IPS-15b (cell line): ENCODE measurements around the gene SEMA3C.

Source experiments
- H3K27me3 ChIP-seq: one replicate; pipeline ENCODE4 v1.6.1; 2013; ENCODE audit warnings: low read length; ENCODE audit not compliant: control insufficient read depth, insufficient read depth
- H3K36me3 ChIP-seq: one replicate; pipeline ENCODE4 v1.6.1; 2013; ENCODE audit warnings: low read length; ENCODE audit not compliant: control insufficient read depth, insufficient read depth
- H3K4me1 ChIP-seq: one replicate; pipeline ENCODE4 v1.6.1; 2013; ENCODE audit warnings: mild to moderate bottlenecking, low read length; ENCODE audit not compliant: control insufficient read depth, insufficient read depth
- H3K4me3 ChIP-seq: one replicate; pipeline ENCODE4 v1.5.1; 2013; ENCODE audit warnings: low read depth, low read length
- H3K9ac ChIP-seq: one replicate; pipeline ENCODE4 v1.6.1; 2013; ENCODE audit warnings: low read depth, mild to moderate bottlenecking, low read length
- H3K9me3 ChIP-seq: one replicate; pipeline ENCODE4 v1.6.1; 2013; ENCODE audit warnings: mild to moderate bottlenecking, low read length; ENCODE audit not compliant: control insufficient read depth, insufficient read depth

SEMA3C gene

GRCh38 chr7:80918909-80919721, at the start of gene SEMA3C:
TSS of gene SEMA3C (minus strand) at chr7:80919051. CDS start at chr7:80916781, 2,270 bp downstream.
- no peaks in the 10 kb centered on the region for H3K36me3 ChIP-seq
- peaks cover 17% of the 10 kb centered on the region for H3K27me3 ChIP-seq
- H3K9ac ChIP-seq = no peak within 1 kb of the TSS
- H3K4me3 ChIP-seq = peak within 1 kb of the TSS; percentile 49
- no peaks in the 10 kb centered on the region for H3K9me3 ChIP-seq
- H3K4me1 ChIP-seq = peaks cover 4% of the 10 kb centered on the region

- no peak overlapping the region for H3K9ac ChIP-seq
- no peaks in the 10 kb centered on the region for H3K9me3 ChIP-seq
- H3K36me3 ChIP-seq = no peaks in the 10 kb centered on the region
Measured at GRCh38 chr7:80968606-80969005, 49.8 kb upstream of the SEMA3C start.

GRCh38 chr7:80967917-80968297, 49.1 kb upstream of the SEMA3C start:
- Histone ChIP-seq H3K9me3 (no peaks in the 10 kb centered on the region), H3K4me1 (no peaks in the 10 kb centered on the region), H3K4me3 (no peak overlapping the region), H3K36me3 (no peaks in the 10 kb centered on the region), H3K27me3 (no peaks in the 10 kb centered on the region), H3K9ac (no peak overlapping the region)

More at GRCh38 chr7:80968606-80969005, 49.8 kb upstream of the SEMA3C start:
- Histone ChIP-seq H3K4me1 (no peaks in the 10 kb centered on the region), H3K27me3 (no peaks in the 10 kb centered on the region), H3K4me3 (no peak overlapping the region)

GRCh38 chr7:80967071-80967916, 48.4 kb upstream of the SEMA3C start:
- H3K9ac ChIP-seq = no peak overlapping the region
- H3K4me1 ChIP-seq = no peaks in the 10 kb centered on the region
- H3K27me3 ChIP-seq = no peaks in the 10 kb centered on the region
- H3K36me3 ChIP-seq = no peaks in the 10 kb centered on the region
- H3K9me3 ChIP-seq = no peaks in the 10 kb centered on the region
- no peak overlapping the region for H3K4me3 ChIP-seq

GRCh38 chr7:80960244-80960795, 41.5 kb upstream of the SEMA3C start:
- Histone ChIP-seq H3K4me3 (no peak overlapping the region), H3K9me3 (no peaks in the 10 kb centered on the region), H3K36me3 (no peaks in the 10 kb centered on the region), H3K4me1 (no peaks in the 10 kb centered on the region), H3K27me3 (no peaks in the 10 kb centered on the region), H3K9ac (no peak overlapping the region)

- Histone ChIP-seq H3K9ac (no peak overlapping the region), H3K9me3 (no peaks in the 10 kb centered on the region), H3K4me1 (no peaks in the 10 kb centered on the region), H3K4me3 (no peak overlapping the region), H3K27me3 (no peaks in the 10 kb centered on the region), H3K36me3 (no peaks in the 10 kb centered on the region)
Measured at GRCh38 chr7:80957226-80957777, 38.5 kb upstream of the SEMA3C start.

- Histone ChIP-seq H3K9ac (no peak overlapping the region), H3K4me1 (no peaks in the 10 kb centered on the region), H3K27me3 (no peaks in the 10 kb centered on the region), H3K36me3 (no peaks in the 10 kb centered on the region), H3K4me3 (no peak overlapping the region), H3K9me3 (no peaks in the 10 kb centered on the region)
Measured at GRCh38 chr7:80954191-80954590, 35.3 kb upstream of the SEMA3C start.

GRCh38 chr7:80950550-80950967, 31.7 kb upstream of the SEMA3C start:
- Histone ChIP-seq H3K4me3 (no peak overlapping the region), H3K4me1 (no peaks in the 10 kb centered on the region), H3K36me3 (no peaks in the 10 kb centered on the region), H3K9me3 (no peaks in the 10 kb centered on the region), H3K9ac (no peak overlapping the region), H3K27me3 (no peaks in the 10 kb centered on the region)

- no peaks in the 10 kb centered on the region for H3K9me3 ChIP-seq
- H3K9ac ChIP-seq = no peak overlapping the region
- H3K4me1 ChIP-seq = no peaks in the 10 kb centered on the region
- H3K27me3 ChIP-seq = no peaks in the 10 kb centered on the region
- no peaks in the 10 kb centered on the region for H3K36me3 ChIP-seq
- no peak overlapping the region for H3K4me3 ChIP-seq
Measured at GRCh38 chr7:80949449-80949848, 30.6 kb upstream of the SEMA3C start.

- Histone ChIP-seq H3K9ac (no peak overlapping the region), H3K36me3 (no peaks in the 10 kb centered on the region), H3K4me1 (no peaks in the 10 kb centered on the region), H3K4me3 (no peak overlapping the region), H3K27me3 (no peaks in the 10 kb centered on the region), H3K9me3 (no peaks in the 10 kb centered on the region)
Measured at GRCh38 chr7:80946858-80947257, 28.0 kb upstream of the SEMA3C start.

GRCh38 chr7:80945976-80946375, 27.1 kb upstream of the SEMA3C start:
- Histone ChIP-seq H3K9ac (no peak overlapping the region), H3K4me3 (no peak overlapping the region), H3K36me3 (no peaks in the 10 kb centered on the region), H3K27me3 (no peaks in the 10 kb centered on the region), H3K9me3 (no peaks in the 10 kb centered on the region), H3K4me1 (no peaks in the 10 kb centered on the region)
